ENCODE data around the gene TNFRSF4. TPM values are rescaled to one million over a fixed set of nuclear protein-coding genes. Genes with fewer than 3 reads are reported as not detected.

TNFRSF4 gene
- total and polyA plus RNA-seq, 10 of the 15 experiments (the other 5 are each of a cell fraction or from before 2014, with no cell fraction given) = 0.05 to 7.3 (median 2.5) TPM; not detected in 1

GRCh38 chr1:1200876-1201810, 12.8 kb downstream of the TNFRSF4 start (continued):
- no peak for TF ChIP-seq E2F4 (IDR thresholded peaks at IDR 0.05; ENCODE audit: low read depth, low read length)
- no peak for TF ChIP-seq CHD1 (IDR thresholded peaks at IDR 0.05; ENCODE audit: low read depth, low read length)
- no peak for TF ChIP-seq MTA3 (IDR thresholded peaks at IDR 0.05; ENCODE audit: borderline replicate concordance, low read length)
- no peak for TF ChIP-seq ELK1 (IDR thresholded peaks at IDR 0.05; ENCODE audit: low read depth, low read length)
- peak; percentile 69 for TF ChIP-seq RUNX3 (IDR thresholded peaks at IDR 0.05; ENCODE audit: low read length)
- no peak for TF ChIP-seq STAT1 (conservative IDR thresholded peaks at IDR 0.05)
- TF ChIP-seq PRDM15 (CRISPR knock-in tag; IDR thresholded peaks at IDR 0.05) = no peak
- no peak; the same call in 1 of the 2 replicates for TF ChIP-seq ZBED1 (IDR thresholded peaks at IDR 0.05; ENCODE audit: borderline replicate concordance)
- peak; percentile 99 for TF ChIP-seq DPF2 (IDR thresholded peaks at IDR 0.05)
- no peak for TF ChIP-seq SREBF2 (IDR thresholded peaks at IDR 0.05; ENCODE audit: low read length)
- no peak for TF ChIP-seq PKNOX1 (IDR thresholded peaks at IDR 0.05)
- no peak for TF ChIP-seq E4F1 (IDR thresholded peaks at IDR 0.05; ENCODE audit: borderline replicate concordance, partially characterized antibody)
- TF ChIP-seq CREB1 (IDR thresholded peaks at IDR 0.05; ENCODE audit: low read depth) = peak; percentile 82
- TF ChIP-seq IRF5 (IDR thresholded peaks at IDR 0.05; ENCODE audit: borderline replicate concordance) = no peak
